ENCODE results near the gene ABCF1. TPM values are rescaled to one million over a fixed set of nuclear protein-coding genes. Genes with fewer than 3 reads are reported as not detected.

ABCF1 gene
- total and polyA plus RNA-seq, 9 of the 15 experiments (the other 6 are each of a cell fraction or from before 2014, with no cell fraction given), result 41.6 to 193 (median 102) TPM

GRCh38 chr6:30556906-30557682 is 14.1 kb upstream of the ABCF1 start, which contains the start of gene PRR3 (continued):
- TF ChIP-seq CXXC5 (CRISPR knock-in tag; IDR thresholded peaks at IDR 0.05) (peak; percentile 51), ZNF780A (CRISPR knock-in tag; IDR thresholded peaks at IDR 0.05) (no peak), RBM15 (IDR thresholded peaks at IDR 0.05; ENCODE audit: insufficient read depth, low read length) (no peak), SREBF2 (CRISPR knock-in tag; IDR thresholded peaks at IDR 0.05) (no peak), CBFA2T3 (IDR thresholded peaks at IDR 0.05) (no peak), C11orf30 (IDR thresholded peaks at IDR 0.05; ENCODE audit: low read depth) (peak; percentile 99), MTA2 (IDR thresholded peaks at IDR 0.05; ENCODE audit: low read depth) (no peak), E4F1 (CRISPR knock-in tag; IDR thresholded peaks at IDR 0.05; ENCODE audit: borderline replicate concordance) (no peak), POLR3G (IDR thresholded peaks at IDR 0.05; ENCODE audit: extremely low read depth, insufficient read length, insufficient replicate concordance) (no peak), CSDE1 (IDR thresholded peaks at IDR 0.05) (peak in 1 of 2 experiments; percentile 99; a peak in 3 of 4 replicates), ZNF655 (CRISPR knock-in tag; IDR thresholded peaks at IDR 0.05) (no peak), ZNF431 (CRISPR knock-in tag; IDR thresholded peaks at IDR 0.05) (peak; percentile 31), ZNF384 (IDR thresholded peaks at IDR 0.05; ENCODE audit: low read depth, low read length) (0 out of 2 replicates have a peak, but pooled peaks have one; percentile 45), BRCA1 (IDR thresholded peaks at IDR 0.05) (no peak), BRCA1 (CRISPR knock-in tag; IDR thresholded peaks at IDR 0.05) (peak; percentile 89; the same call in 1 of the 2 replicates)
- TF ChIP-seq, protein P1, sequence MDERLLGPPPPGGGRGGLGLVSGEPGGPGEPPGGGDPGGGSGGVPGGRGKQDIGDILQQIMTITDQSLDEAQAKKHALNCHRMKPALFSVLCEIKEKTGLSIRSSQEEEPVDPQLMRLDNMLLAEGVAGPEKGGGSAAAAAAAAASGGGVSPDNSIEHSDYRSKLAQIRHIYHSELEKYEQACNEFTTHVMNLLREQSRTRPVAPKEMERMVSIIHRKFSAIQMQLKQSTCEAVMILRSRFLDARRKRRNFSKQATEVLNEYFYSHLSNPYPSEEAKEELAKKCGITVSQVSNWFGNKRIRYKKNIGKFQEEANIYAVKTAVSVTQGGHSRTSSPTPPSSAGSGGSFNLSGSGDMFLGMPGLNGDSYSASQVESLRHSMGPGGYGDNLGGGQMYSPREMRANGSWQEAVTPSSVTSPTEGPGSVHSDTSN (CRISPR knock-in tag; IDR thresholded peaks at IDR 0.05; ENCODE audit: low read depth), result no peak
- TF ChIP-seq, protein P1 (tag; conservative IDR thresholded peaks at IDR 0.05; ENCODE audit: low read depth), result no peak
- TF ChIP-seq, protein P2, sequence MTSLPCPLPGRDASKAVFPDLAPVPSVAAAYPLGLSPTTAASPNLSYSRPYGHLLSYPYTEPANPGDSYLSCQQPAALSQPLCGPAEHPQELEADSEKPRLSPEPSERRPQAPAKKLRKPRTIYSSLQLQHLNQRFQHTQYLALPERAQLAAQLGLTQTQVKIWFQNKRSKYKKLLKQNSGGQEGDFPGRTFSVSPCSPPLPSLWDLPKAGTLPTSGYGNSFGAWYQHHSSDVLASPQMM (CRISPR knock-in tag; IDR thresholded peaks at IDR 0.05), result no peak
- TF ChIP-seq, protein P3, sequence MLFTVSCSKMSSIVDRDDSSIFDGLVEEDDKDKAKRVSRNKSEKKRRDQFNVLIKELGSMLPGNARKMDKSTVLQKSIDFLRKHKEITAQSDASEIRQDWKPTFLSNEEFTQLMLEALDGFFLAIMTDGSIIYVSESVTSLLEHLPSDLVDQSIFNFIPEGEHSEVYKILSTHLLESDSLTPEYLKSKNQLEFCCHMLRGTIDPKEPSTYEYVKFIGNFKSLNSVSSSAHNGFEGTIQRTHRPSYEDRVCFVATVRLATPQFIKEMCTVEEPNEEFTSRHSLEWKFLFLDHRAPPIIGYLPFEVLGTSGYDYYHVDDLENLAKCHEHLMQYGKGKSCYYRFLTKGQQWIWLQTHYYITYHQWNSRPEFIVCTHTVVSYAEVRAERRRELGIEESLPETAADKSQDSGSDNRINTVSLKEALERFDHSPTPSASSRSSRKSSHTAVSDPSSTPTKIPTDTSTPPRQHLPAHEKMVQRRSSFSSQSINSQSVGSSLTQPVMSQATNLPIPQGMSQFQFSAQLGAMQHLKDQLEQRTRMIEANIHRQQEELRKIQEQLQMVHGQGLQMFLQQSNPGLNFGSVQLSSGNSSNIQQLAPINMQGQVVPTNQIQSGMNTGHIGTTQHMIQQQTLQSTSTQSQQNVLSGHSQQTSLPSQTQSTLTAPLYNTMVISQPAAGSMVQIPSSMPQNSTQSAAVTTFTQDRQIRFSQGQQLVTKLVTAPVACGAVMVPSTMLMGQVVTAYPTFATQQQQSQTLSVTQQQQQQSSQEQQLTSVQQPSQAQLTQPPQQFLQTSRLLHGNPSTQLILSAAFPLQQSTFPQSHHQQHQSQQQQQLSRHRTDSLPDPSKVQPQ (CRISPR knock-in tag; IDR thresholded peaks at IDR 0.05; ENCODE audit: borderline replicate concordance), result no peak

All from K562 (cell line).